GM21526 (cell line): ENCODE data around the gene PSENEN.

Source experiments
- ATAC-seq: cut with Tn5 transposase; IDR thresholded peaks from one replicate; pipeline ENCODE4 v1.9.1; 2021; ENCODE audit warnings: moderate library complexity; ENCODE audit not compliant: unreplicated experiment, low FRiP score

Gene PSENEN

DNA sequence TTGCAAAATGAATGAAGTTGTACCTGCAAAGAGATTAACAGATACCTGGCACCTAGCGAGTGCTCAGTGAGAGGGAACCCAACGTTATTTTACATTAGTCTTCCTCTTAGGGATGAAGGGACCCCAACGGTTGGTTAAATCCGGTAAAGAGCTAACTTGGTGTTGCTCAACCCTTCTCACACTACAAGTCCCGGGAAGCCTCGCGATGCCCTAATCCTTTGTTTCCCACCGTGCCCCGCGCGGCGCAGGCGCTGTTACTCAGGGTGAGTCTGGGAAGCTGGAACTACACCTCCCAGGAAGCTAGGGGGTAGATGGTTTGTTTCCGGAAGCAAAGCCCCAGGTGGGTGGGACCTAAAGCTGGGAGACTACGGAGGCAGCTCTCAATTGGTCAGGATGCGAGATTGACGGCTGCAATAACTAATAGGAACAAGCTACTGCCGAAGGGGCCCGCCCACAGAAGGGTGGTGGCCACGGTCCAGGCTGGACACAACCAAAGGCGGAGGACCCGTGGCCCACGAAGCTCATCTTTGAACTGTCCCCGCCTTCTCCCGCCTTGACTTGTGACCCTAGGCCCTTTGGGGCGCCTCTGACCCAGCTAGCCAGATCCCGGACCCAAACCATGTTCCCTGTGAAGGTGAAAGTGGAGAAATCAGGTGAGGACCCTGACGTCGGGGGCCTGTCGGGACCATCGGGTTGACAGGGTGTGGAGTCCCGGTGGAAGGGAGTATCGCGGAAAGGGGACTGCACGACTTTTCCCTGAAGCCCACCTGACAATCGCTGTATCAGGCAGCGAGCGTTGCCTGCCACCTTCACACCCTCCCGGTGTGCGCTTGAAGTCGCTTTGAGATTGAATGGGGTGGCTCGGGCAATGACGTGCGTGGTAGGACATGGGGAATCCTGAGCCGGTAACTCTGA lies 2.9 kb downstream of the PSENEN start, which contains the start of gene LIN37:
LIN37 (plus strand) TSS at position 471 of the 915 bp plus-strand sequence; CDS start at position 620, 149 bp downstream.
- peak; percentile 54 for ATAC-seq

DNA sequence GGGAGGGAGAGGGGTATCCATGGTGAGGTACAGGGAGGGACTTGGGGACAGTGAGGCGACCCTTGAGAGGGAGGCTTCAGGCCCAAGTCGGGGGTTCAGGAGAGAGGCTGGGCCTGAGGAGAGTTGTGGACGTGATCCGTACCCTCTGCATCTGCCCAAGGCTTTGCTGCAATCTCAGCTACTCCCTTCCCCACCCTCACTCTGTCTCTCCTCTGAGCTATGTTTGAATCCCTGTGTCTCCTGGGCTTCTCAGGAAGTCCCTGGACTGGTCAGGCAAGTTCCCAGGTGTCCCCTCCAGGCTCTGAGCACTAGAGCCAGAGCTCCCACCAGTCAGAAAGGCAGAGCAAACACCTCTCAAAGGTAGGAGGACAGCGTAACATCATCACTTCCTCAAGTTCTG lies 4.7 kb downstream of the PSENEN start:
- ATAC-seq = no peak

DNA sequence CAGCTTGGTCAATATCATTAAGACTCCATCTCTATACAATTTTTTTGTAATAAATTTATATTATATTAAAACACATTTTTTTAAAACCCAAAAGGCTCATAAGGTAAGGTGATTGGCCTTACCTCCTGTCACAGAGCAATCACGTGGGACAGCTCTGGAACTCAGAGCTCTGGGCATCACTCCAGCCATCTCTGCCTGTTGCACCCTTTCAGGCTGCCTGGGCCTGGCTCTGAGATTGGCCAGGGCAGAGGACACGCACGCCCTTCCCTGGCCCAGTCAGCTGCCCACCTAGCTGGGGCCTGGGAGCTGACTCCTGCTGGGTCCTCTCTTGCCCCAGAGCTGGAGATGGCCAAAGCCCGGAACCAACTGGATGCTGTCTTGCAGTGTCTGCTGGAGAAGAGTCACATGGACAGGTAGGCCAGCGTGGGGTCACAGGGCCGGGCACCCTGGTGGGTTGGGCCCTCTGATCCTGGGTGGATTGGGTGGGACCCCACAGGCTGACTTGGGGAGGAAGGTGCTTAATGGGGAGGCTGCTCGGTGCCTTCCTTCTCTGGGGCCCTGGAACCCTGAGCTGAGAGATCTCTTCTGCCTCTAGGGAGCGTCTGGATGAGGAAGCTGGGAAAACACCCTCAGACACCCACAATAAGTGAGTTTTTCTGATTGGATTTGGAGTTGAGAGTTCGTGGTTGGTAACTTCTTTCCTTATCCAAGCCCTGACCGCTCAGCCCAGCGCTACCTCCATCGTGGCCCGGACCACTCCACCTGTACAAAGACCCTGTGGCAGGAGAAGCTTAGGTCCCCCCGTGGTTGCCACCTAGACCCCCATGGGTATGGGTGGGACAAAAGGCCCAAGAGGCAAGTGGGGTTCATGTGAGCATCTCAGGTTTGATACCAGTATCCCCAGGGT lies 6.6 kb downstream of the PSENEN start:
- ATAC-seq = no peak

DNA sequence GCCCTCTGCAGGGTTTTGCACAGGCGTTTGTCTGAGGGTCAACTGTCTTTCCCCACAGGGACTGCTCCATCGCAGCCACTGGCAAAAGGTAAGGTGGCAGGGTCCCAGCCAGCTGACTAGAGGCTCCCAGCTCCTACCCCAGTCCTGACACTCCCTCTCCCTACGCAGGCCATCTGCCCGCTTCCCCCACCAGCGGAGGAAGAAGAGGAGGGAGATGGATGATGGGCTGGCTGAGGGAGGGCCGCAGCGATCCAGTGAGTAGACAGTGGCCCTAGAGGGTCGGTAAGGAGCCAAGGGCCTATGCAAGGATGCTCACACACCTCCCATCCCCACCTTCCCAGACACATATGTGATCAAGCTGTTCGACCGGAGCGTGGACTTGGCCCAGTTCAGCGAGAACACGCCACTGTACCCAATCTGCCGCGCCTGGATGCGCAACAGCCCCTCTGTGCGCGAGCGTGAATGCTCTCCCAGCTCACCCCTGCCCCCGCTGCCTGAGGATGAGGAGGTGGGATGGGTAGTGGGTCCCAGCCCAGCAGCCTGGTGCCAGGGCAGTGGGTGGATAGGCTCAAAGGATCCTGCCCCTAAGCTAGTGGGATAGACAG lies 7.4 kb downstream of the PSENEN start:
- ATAC-seq = no peak

DNA sequence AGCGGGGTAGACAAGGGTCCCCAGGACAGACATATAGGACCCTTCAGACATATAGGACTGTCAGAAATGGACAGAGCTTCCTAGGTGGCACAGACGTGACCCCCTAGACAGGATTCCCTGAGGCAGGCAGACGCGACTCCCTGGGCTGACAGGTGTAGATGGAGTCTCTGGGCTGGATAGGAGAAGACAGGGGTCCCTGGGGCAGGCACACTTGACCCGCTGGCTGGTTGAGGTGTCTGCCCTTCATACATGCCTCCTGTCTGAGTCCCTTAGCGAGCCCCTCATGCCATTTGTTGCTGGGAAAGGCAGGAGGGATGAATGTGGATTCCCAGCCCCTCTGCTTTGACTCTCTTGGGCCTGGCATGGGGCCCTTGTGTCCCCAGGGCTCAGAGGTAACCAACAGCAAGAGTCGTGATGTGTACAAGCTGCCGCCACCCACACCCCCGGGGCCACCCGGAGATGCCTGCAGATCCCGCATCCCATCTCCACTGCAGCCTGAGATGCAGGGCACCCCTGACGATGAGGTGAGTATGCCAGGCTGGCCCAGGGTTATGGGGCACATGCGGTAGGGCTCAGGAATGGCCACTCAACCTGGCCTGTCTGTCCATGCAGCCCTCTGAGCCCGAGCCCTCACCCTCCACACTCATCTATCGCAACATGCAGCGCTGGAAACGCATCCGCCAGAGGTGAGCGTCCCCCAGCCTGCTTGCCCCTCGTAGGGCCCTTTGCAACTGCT lies 8.4 kb downstream of the PSENEN start:
- ATAC-seq = no peak

DNA sequence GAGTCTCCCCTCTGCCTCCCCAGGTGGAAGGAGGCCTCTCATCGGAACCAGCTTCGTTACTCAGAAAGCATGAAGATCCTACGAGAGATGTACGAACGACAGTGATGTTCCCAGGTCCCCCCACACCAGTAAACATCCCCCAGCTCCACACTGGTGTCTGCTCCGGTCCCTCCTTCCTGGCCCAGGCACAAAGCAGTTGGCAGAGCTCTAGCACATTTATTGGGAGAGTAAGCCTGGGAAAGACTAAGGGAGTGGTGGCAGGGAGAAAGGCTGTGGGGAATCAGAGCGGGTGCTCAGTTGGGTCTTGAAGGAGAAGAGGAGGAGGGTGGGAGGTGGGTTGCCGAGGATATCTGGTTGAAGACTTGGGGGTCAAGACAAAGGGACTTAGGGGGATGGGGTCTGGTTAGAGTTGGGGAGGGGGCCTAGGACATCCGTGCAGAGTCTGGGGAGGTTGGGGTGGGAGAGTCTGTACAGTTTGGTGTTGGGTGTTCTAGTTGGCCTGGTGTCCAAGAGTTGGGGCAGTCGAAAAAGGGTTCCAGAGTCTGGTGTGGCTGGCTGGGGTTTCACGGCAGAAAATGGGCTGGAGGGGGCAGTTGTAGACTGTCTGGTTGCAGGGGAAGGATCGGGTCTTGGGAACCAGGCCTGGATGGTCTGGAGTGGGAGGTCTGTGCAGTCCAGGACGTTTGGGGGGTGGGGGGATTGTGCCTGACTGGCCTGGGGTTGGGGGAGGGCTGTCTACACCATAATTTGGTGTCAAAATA lies 9.1 kb downstream of the PSENEN start:
- ATAC-seq = no peak

DNA sequence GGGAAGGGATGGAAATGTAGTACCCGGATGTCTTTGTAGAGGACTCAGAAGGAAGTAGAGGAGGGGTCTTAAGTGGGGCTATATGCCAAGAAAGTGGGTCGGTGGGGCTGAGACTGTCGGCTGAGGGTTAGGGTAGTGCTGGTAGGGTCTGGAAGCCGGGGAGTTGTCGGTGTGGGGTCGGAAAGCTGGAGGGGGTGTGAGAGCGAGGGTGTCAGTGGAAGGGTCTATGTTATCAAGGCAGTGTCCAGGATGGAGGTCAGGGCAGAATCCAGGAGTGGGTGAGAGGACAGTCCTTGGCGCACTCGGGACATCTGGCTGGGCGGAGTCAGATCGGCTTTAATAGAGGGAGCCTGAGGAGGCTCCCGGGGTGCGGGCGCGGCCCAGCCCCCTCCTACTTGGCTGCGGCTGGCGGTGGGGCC lies 9.7 kb downstream of the PSENEN start:
- no peak for ATAC-seq

DNA sequence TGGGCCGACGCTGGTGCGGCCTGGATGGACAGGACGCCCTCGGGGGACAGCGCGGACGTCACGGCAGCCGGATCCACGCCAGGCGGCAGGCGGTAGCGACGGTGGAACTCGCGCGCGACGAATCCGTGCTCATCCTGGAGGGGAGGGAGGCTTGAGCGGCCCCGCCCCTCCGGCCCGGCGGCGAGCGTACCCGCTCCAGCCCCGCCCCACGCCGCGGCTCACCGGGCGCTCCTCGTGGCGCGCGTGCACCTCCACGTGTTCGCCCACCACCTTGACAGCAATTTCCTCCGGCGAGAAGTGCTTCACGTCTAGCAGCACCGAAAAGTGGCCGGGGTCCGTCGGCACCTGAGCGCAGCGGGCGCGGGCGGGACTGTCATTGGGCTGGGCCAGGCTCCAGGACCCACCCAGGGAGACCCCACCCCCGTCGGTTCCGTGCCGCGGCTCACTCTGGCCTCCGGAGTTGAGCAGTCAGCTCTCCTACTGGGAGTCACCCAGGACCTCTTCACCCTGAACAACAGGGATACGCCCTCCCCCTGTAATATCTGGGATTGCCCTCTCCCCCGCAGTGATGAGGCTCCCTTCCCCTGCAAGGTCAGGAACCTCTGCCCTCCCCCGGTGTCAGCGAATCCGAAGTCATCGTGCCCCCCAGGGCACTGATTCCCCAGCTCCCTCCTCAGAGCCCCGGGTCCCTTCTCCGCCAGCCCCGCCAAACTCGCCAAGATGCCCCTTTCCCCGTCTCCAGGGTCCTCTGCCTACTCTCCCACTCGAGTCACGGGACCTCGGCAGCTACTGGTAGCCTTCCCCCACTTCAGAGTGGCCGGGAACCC lies 10.3 kb downstream of the PSENEN start:
- no peak for ATAC-seq

DNA sequence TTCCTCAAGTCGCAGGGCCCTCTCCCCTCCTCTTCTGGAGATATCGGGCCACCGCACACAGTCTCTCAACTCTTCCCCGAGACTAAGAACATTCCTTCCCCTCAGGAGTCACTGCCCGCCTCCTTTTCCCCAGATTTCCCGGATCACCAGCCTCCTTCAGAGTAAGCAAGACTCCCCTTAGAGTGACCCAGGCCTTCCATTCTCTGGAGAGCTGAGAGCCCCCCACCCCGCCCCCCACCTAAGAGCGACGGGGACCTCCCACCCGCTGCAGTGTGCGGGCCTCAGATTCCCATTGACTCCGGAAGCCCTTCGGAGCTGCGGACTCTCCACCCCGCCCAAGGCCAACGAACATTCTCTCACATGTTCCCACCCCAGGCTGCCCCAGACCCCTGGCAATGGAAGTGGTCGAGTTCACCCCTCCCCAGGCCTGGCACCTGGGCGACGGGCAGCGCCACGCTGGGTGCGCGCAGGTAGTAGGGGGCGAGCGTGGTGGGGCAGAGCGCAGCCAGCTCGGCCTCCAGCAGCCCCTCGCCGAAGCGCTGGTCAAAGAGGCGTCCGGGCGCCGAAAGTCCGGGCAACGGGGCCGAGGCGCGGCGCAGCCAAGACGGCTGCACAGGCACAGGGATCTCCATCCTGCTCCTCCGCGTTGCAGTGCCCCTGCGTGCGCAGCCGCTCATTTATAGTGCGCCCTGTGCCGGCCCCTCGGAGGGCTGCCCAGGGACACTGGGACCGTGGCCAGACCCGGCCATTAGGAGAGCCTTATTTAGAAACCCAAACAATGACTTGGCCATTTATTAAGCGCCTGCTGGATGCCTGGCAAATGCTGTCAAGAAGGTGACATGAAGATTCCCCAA lies 11.2 kb downstream of the PSENEN start, which contains the start of gene HSPB6:
HSPB6 (minus strand) TSS at position 653 of the 854 bp plus-strand sequence; CDS start at position 632, 21 bp downstream.
- ATAC-seq = no peak

DNA sequence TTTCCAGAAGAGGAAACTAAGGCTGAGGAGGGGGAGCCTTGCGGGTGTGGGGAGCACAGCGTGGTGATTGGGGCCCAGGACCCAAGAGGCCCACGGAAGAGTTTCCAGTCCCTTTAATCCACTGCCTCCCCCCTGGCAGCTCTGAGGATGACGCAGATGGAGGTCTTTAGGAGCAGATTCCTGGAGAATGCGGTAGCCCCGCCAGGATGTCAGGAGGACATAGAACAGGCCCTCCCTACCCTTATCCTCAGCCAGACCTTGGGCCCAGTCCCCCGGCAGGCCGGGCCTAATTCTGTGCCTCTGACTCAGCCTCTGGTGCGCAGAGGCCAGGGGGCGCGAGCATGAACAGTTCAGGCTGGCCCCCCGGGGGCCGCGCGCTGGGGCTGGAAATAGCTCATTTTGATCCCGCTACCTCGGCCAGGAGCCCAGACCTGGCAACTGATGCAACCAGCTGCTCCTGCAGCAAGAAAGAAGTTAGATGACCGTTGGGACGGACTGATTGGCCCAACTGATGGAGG lies 11.8 kb downstream of the PSENEN start:
- no peak for ATAC-seq

DNA sequence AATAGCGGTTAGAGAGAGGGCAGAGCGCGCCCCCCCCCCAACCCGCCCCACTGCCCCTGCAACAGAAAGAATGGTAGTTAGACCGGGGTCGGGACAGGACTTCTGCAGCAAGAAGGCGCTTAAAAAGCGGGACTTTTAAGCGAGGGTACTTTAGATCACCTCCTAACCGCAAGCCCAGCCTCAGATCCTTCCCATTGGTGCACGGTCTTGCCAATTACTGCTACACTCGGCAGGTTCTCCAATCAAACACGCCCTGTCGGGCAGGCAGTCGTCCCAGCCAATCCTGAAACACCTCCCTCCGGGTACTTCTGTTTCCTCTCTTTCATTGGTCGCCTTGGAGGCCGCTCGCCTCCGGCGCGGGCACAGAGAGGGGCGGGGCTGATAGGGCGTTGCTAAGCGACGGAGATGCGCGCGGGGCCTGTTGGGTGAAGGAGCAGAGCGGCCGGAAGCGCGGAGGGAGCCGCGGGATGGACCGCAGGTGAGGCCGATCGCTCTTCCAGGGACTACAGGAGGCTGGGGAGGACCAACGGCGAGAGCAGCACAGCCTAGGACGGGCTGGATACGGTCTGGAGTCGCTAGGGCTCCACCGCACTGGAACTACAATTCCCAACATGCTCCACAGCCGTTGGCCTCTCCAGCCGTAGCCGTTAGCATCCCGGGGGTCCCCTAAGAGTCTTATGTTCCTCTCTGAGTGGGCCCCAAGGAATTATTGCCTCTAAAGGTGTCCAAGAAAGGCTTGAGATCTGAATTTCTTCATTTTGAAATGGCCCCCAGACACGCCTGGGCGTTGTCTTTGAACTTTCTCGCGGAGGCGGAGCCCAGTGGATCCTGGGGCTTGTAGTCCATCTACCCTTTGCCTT lies 12.5 kb downstream of the PSENEN start, which contains the start of gene PROSER3:
PROSER3 (plus strand) TSS at position 428 of the 860 bp plus-strand sequence; CDS start at position 468, 40 bp downstream.
- ATAC-seq = peak; percentile 83

DNA sequence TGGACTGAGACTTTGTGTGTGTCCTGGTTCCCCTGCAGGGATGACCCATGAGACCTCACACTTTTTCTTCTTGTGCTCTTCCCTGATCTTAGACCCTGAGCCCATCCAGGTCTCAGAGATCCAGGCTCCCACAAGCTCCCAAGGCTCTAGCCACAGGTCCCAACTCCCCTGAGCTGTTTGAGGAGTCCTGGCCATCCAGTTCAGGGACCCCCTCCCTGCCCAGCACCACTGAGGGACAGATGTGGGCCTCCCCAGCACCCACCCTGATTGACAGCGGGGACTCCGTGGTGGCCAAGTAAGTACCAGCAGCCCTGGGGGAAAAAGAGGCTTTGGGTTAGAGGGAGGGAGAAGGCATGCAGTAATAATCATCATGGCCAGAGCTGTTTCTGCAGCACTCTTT lies 14.2 kb downstream of the PSENEN start:
- ATAC-seq = no peak

DNA sequence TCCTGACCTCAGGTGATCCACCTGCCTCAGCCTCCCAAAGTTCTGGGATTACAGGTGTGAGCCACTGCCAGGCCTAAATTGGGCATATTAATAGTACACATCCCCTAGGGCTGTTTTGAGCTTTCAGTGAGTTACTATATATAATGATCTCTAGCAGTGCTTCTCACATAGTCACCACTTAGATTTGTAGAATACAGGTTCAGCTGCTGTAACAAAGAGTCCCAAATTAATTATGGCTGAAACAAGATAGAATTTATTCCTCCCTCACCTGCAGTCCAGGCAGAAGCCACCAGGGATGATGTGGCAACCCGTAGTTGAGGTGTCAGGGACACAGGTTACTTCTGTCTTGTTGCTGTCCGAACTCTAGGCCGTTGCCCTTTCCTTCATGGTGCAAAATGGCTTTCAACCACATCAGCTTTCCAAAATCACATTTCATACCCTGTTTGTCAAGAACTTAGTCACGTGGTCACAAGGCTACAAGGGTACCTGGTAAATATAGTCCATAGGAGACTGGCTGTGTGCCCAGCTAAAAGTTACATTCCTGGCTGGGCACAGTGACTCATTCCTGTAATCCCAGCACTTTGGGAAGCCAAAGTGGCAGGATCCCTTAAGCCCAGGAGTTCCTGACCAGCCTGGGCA lies 15.4 kb downstream of the PSENEN start:
- no peak for ATAC-seq

DNA sequence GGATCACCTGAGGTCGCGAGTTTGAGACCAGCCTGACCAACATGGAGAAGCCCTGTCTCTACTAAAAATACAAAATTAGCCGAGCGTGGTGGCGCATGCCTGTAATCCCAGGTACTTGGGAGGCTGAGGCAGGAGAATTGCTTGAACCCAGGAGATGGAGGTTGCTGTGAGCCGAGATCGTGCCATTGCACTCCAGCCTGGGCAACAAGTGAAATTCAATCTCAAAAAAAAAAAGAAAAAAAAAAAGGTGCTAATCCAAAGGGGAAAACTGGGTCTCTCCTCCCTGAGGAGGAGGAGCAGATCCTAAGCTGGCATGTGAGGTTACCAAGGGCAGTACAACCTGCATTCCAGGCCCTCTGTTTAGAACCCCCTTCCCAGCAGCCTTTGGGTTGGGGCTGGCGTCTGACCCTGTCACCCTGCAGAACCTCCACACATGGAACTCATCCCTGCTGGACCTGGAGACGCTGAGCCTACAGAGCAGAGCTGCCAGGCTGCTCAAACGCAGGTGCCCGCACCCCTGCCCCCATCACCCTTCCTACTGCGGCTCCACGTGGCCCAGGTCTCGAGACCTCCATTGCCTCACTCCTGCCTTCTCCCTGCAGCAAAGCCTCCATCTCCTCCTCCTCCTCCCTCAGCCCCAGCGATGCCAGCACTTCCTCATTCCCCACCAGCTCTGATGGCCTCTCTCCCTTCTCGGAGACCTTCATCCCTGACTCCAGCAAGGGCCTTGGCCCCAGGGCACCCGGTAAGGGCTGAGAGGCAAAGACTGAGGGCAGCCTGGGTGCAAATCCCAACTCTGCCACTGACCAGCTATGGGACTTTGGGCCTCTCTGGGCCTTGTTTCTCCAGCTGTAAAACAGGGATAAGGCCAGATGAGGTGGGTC lies 19.2 kb downstream of the PSENEN start:
- ATAC-seq = no peak

DNA sequence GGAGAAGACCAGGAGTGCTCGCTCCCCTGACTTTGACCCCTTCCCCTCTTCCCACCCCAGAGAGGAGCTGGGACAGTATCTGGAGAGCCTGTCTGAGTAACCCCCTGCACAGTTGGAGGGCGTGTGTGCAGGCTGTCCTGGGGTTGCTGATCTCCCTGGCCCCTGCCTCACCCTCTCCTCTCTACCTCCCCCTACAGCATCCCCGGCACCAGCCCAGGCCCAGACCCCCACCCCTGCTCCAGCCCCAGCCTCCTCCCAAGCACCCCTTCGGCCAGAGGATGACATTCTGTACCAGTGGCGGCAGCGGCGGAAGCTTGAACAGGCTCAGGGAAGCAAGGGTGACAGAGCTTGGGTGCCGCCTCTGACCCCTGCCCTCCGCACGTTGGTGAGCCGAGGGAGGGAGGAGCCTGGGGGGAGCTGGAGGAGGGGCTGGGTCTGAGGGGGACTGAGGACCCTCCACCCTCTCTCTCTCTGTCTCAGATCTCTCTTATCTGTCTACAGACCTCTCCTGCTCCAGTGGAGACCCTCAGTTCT lies 21.2 kb downstream of the PSENEN start:
- no peak for ATAC-seq
